Keratinocyte (primary cell): ENCODE measurements around the gene PARK7. TPM values are rescaled to one million over a fixed set of nuclear protein-coding genes. Genes with fewer than 3 reads are reported as not detected.

ENCODE experiments used
- DNase-seq: peaks from one replicate; pipeline ENCODE4 v3.0.0-alpha.2; 2011; ENCODE audit warnings: low read depth, missing footprints, low spot score
- FAIRE-seq: peaks from 2 replicates; lab custom pipeline; 2011; peaks lifted over from hg19 to GRCh38; lab: Jason Lieb, UNC
- H2AFZ ChIP-seq: 2 replicates; pipeline ENCODE4 v1.6.0; 2012; ENCODE audit warnings: low read length, control low read depth, inconsistent platforms; ENCODE audit not compliant: control insufficient read depth
- H3K27ac ChIP-seq: 2 replicates; pipeline ENCODE4 v1.5.1; 2011; ENCODE audit warnings: low read length; ENCODE audit not compliant: control insufficient read depth, insufficient read depth
- H3K27me3 ChIP-seq: 3 replicates; pipeline ENCODE4 v1.6.0; 2011; ENCODE audit warnings: low read length; ENCODE audit not compliant: control insufficient read depth, insufficient read depth; ENCODE audit errors: extremely low read depth
- H3K36me3 ChIP-seq, 2 experiments: 2 replicates in 1 of 2; 3 replicates in 1 of 2; pipeline ENCODE4 v1.5.1; 2011; ENCODE audit warnings: low read length in 2 of 2, mild to moderate bottlenecking in 1 of 2; ENCODE audit not compliant: control insufficient read depth in 2 of 2, insufficient read depth in 2 of 2; ENCODE audit errors: extremely low read depth in 1 of 2
- H3K4me1 ChIP-seq: 3 replicates; pipeline ENCODE4 v1.5.1; 2011; ENCODE audit warnings: low read length; ENCODE audit not compliant: control insufficient read depth, insufficient read depth; ENCODE audit errors: extremely low read depth
- H3K4me2 ChIP-seq: 3 replicates; pipeline ENCODE4 v1.6.0; 2011; ENCODE audit warnings: low read depth, low read length; ENCODE audit not compliant: control insufficient read depth, insufficient read depth; ENCODE audit errors: extremely low read depth
- H3K4me3 ChIP-seq, 3 experiments: fragments of 200-600 bp in 1 of 3; sonication (generic) in 1 of 3; 2 replicates in 2 of 3; 3 replicates in 1 of 3; pipeline ENCODE4 v1.5.1; 2011 to 2016; ENCODE audit warnings: low read length in 3 of 3, mild to moderate bottlenecking in 3 of 3, control low read depth in 2 of 3, inconsistent platforms in 1 of 3, low read depth in 1 of 3, mixed read lengths in 1 of 3, mixed run types in 1 of 3, moderate library complexity in 1 of 3; ENCODE audit not compliant: control insufficient read depth in 2 of 3, insufficient read depth in 2 of 3; ENCODE audit errors: extremely low read depth in 1 of 3
- H3K79me2 ChIP-seq: 2 replicates; pipeline ENCODE4 v1.6.0; 2012; ENCODE audit warnings: low read length; ENCODE audit not compliant: control insufficient read depth, insufficient read depth
- H3K9ac ChIP-seq: 3 replicates; pipeline ENCODE4 v1.6.0; 2011; ENCODE audit warnings: low read length; ENCODE audit not compliant: control insufficient read depth, insufficient read depth; ENCODE audit errors: extremely low read depth
- H3K9me1 ChIP-seq: 3 replicates; pipeline ENCODE4 v1.6.0; 2011; ENCODE audit warnings: low read length; ENCODE audit not compliant: control insufficient read depth, insufficient read depth; ENCODE audit errors: extremely low read depth
- H3K9me3 ChIP-seq: 2 replicates; pipeline ENCODE4 v1.5.1; 2012; ENCODE audit warnings: low read depth, low read length; ENCODE audit not compliant: control insufficient read depth
- H4K20me1 ChIP-seq: 3 replicates; pipeline ENCODE4 v1.6.0; 2011; ENCODE audit warnings: low read length; ENCODE audit not compliant: control insufficient read depth, insufficient read depth; ENCODE audit errors: extremely low read depth
- EZH2 ChIP-seq: IDR thresholded peaks from one replicate; pipeline ENCODE4 v1.6.1; 2012; ENCODE audit warnings: inconsistent platforms, mild to moderate bottlenecking, low read length, moderate library complexity
- dilution Hi-C: fragments of 300-500 bp; cut with MboI; formaldehyde crosslinking; loops from one replicate; pipeline ENCODE4 v1.7.0; 2020; ENCODE audit warnings: low sequenced_read_pairs; ENCODE audit not compliant: extremely low pct_ligation_motif_present
- polyA minus RNA-seq, 3 experiments: library from RNA; depleted of rRNA, polyadenylated mRNA; stranded (reverse); fragments of >200 nt; gene quantifications; 1 replicate in 1 of 3; 2 replicates in 1 of 3; 3 replicates in 1 of 3; pipeline ENCODE4 v1.2.3, GENCODE V29; 2011
- polyA plus RNA-seq, 5 experiments: library from polyadenylated mRNA; depleted of rRNA in 3 of 5; stranded (reverse) in 3 of 5; stranded (forward) in 1 of 5; unstranded in 1 of 5; fragments of >200 nt; gene quantifications; 1 replicate in 1 of 5; 2 replicates in 3 of 5; 3 replicates in 1 of 5; pipeline versions ENCODE4 v1.2.1 to v1.2.3, GENCODE V29; 2011 to 2012; ENCODE audit warnings: missing spikeins in 2 of 5, low read depth in 1 of 5, low replicate concordance in 1 of 5
- TF ChIP-seq, protein P1 (sequence below), 3 experiments: IDR thresholded peaks in 1 of 3; conservative IDR thresholded peaks in 1 of 3; optimal IDR thresholded peaks in 1 of 3; 2 replicates in 2 of 3; 3 replicates in 1 of 3; pipeline versions ENCODE3 to v1.5.1; 2011; ENCODE audit warnings: low read length in 3 of 3, mild to moderate bottlenecking in 3 of 3, moderate library complexity in 2 of 3, control low read depth in 1 of 3, inconsistent platforms in 1 of 3; ENCODE audit not compliant: insufficient read depth in 2 of 3; ENCODE audit errors: extremely low read depth in 1 of 3

PARK7 gene
- 296 to 502 TPM (median 471 TPM) in 3 replicates for polyA plus RNA-seq
- polyA plus RNA-seq (2011; ENCODE audit: low read depth) = 326 TPM
- polyA plus RNA-seq (2011; cell fraction: cytosol; rRNA removed) = 458 and 494 TPM in 2 replicates
- polyA plus RNA-seq (2011; cell fraction: nucleus; rRNA removed) = 167 and 228 TPM in 2 replicates
- polyA plus RNA-seq (2012; ENCODE audit: low replicate concordance) = 240 and 445 TPM in 2 replicates
- 29.1 to 162 TPM (median 72.1 TPM) in 3 replicates for polyA minus RNA-seq
- polyA minus RNA-seq (2011; cell fraction: cytosol; rRNA and poly(A)+ RNA removed) = 87.5 TPM
- polyA minus RNA-seq (2011; cell fraction: nucleus; rRNA and poly(A)+ RNA removed) = 30.6 and 47.7 TPM in 2 replicates

DNA sequence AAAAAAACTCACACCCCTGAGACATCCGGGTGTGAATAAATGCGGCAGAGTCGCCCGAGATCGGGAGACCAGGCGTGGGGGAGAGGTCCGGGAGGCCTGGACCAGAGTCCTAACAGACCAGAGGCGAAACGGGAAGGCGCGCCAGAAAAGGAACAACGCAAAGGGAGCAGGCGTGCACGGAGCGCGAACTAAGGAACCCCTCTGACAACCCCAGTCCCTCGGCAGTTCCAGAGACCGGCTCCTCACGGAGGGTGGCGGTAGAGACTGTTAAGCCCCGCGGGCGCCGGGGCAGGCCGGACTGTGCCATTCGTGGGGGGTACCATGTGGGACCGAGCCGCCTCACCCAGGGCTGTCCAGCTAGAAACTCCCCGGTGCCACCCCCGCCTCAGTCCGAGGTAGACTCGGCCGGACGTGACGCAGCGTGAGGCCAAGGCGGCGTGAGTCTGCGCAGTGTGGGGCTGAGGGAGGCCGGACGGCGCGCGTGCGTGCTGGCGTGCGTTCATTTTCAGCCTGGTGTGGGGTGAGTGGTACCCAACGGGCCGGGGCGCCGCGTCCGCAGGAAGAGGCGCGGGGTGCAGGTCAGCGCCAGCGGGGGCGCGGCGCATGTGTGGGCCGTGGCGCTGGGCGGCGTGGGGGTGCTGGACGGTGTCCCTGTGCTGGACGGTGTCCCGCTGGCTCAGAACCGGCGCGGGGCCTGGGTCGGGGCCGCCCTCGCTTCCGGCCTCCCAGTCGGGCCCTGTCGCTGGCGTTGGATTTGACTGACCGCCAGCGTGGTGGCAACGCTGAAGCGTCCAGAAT, at the start of gene PARK7:
PARK7 (plus strand) TSS at position 496 of the 798 bp plus-strand sequence. CDS start 1,075 bp downstream, outside the sequence.
- Histone ChIP-seq H2AFZ (peak within 1 kb of the TSS; percentile 94), H4K20me1 (peaks cover 3% of the 10 kb centered on the region)

DNA sequence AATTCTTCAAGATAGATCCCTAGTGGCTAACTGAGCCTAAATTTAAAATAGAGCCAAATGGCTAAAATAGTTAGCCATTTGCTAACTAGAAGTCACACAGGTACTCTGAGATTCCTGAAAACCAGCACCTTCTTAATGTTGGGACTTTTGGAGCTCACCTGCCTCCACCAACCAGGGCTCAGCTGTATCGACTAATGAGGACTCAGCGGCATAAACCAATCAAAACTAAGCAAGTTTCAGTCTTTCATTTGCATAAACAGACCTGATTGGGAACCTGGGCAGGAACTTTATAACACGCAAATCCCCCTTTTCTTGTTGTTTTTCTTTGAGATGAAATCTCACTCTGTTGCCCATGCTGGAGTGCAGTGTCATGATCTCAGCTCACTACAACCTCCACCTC, 49.4 kb upstream of the PARK7 start:
- Histone ChIP-seq H3K9me3 (no peaks in the 10 kb centered on the region), H3K27me3 (no peaks in the 10 kb centered on the region), H3K27ac (no peak overlapping the region), H3K4me3 (no peak overlapping the region), H4K20me1 (no peaks in the 10 kb centered on the region), H3K4me1 (peaks cover 3% of the 10 kb centered on the region), H3K79me2 (no peaks in the 10 kb centered on the region), H3K36me3 (no peaks in the 10 kb centered on the region), H2AFZ (no peak overlapping the region), H3K4me2 (no peak overlapping the region), H3K9me1 (no peaks in the 10 kb centered on the region), H3K9ac (no peak overlapping the region)
- no peak for TF ChIP-seq EZH2
- TF ChIP-seq, protein P1, sequence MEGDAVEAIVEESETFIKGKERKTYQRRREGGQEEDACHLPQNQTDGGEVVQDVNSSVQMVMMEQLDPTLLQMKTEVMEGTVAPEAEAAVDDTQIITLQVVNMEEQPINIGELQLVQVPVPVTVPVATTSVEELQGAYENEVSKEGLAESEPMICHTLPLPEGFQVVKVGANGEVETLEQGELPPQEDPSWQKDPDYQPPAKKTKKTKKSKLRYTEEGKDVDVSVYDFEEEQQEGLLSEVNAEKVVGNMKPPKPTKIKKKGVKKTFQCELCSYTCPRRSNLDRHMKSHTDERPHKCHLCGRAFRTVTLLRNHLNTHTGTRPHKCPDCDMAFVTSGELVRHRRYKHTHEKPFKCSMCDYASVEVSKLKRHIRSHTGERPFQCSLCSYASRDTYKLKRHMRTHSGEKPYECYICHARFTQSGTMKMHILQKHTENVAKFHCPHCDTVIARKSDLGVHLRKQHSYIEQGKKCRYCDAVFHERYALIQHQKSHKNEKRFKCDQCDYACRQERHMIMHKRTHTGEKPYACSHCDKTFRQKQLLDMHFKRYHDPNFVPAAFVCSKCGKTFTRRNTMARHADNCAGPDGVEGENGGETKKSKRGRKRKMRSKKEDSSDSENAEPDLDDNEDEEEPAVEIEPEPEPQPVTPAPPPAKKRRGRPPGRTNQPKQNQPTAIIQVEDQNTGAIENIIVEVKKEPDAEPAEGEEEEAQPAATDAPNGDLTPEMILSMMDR (optimal IDR thresholded peaks at IDR 0.05 in 1 of 3, IDR thresholded peaks at IDR 0.05 in 1 of 3, conservative IDR thresholded peaks at IDR 0.05 in 1 of 3; ENCODE audit: extremely low read depth in 1 of 3, insufficient read depth in 2 of 3, low read length in 3 of 3) = no peak
- peak; percentile 20 for FAIRE-seq
- DNase-seq = no peak
- dilution Hi-C loops = no loop called here

More for the DNA sequence above, at the start of gene PARK7:
- Histone ChIP-seq H3K4me2 (peak within 1 kb of the TSS; percentile 89), H3K9me1 (no peaks in the 10 kb centered on the region), H3K79me2 (peaks cover 52% of the 10 kb centered on the region), H3K4me1 (peaks cover 6% of the 10 kb centered on the region), H3K27ac (peak within 1 kb of the TSS; percentile 85), H3K9ac (peak within 1 kb of the TSS; percentile 94), H3K27me3 (no peaks in the 10 kb centered on the region), H3K36me3 (peaks cover 8 to 26% of the 10 kb centered on the region in 2 experiments), H3K4me3 (peak within 1 kb of the TSS; percentile 89 to 98 (median 95)), H3K9me3 (no peaks in the 10 kb centered on the region)
- peak; percentile 89 for DNase-seq
- TF ChIP-seq, protein P1 (optimal IDR thresholded peaks at IDR 0.05 in 1 of 3, IDR thresholded peaks at IDR 0.05 in 1 of 3, conservative IDR thresholded peaks at IDR 0.05 in 1 of 3; ENCODE audit: extremely low read depth in 1 of 3, insufficient read depth in 2 of 3, low read length in 3 of 3) = peak; percentile 43 to 72 (median 49)
- no peak for TF ChIP-seq EZH2
- dilution Hi-C loops = no loop called here
- no peak for FAIRE-seq
